ENCODE results near the gene TTR. TPM values are rescaled to one million over a fixed set of nuclear protein-coding genes. Genes with fewer than 3 reads are reported as not detected.

TTR gene
- total RNA-seq, 1 donor from 2014 or later = not detected

- FAIRE-seq = no peak
- no peak overlapping the region for H3K4me3 ChIP-seq (ENCODE audit: low read depth, low read length)
- H3K36me3 ChIP-seq (ENCODE audit: control insufficient read depth, insufficient read depth, low read length) = no peaks in the 10 kb centered on the region
- DNase-seq (ENCODE audit: low read depth) = no peak
- TF ChIP-seq CTCF (IDR thresholded peaks at IDR 0.05; ENCODE audit: insufficient read depth, low read length, severe bottlenecking) = no peak
- H3K27me3 ChIP-seq (ENCODE audit: control insufficient read depth, insufficient read depth, low read length) = no peaks in the 10 kb centered on the region
These were observed 38.9 kb downstream of the TTR start for GRCh38 chr18:31630549-31630948.

- TF ChIP-seq CTCF (IDR thresholded peaks at IDR 0.05; ENCODE audit: insufficient read depth, low read length, severe bottlenecking) = no peak
- no peak overlapping the region for H3K4me3 ChIP-seq (ENCODE audit: low read depth, low read length)
- no peak for FAIRE-seq
- H3K36me3 ChIP-seq (ENCODE audit: control insufficient read depth, insufficient read depth, low read length) = no peaks in the 10 kb centered on the region
- no peaks in the 10 kb centered on the region for H3K27me3 ChIP-seq (ENCODE audit: control insufficient read depth, insufficient read depth, low read length)
- no peak for DNase-seq (ENCODE audit: low read depth)
These were observed 39.8 kb downstream of the TTR start for GRCh38 chr18:31631526-31631925.

- Histone ChIP-seq H3K36me3 (ENCODE audit: control insufficient read depth, insufficient read depth, low read length) (no peaks in the 10 kb centered on the region), H3K27me3 (ENCODE audit: control insufficient read depth, insufficient read depth, low read length) (no peaks in the 10 kb centered on the region), H3K4me3 (ENCODE audit: low read depth, low read length) (no peak overlapping the region)
- DNase-seq (ENCODE audit: low read depth) = no peak
- no peak for TF ChIP-seq CTCF (IDR thresholded peaks at IDR 0.05; ENCODE audit: insufficient read depth, low read length, severe bottlenecking)
- no peak for FAIRE-seq
These were observed 40.7 kb downstream of the TTR start for GRCh38 chr18:31632356-31632755.

- H3K4me3 ChIP-seq (ENCODE audit: low read depth, low read length) = no peak overlapping the region
- TF ChIP-seq CTCF (IDR thresholded peaks at IDR 0.05; ENCODE audit: insufficient read depth, low read length, severe bottlenecking) = no peak
- no peaks in the 10 kb centered on the region for H3K36me3 ChIP-seq (ENCODE audit: control insufficient read depth, insufficient read depth, low read length)
- no peak for DNase-seq (ENCODE audit: low read depth)
- H3K27me3 ChIP-seq (ENCODE audit: control insufficient read depth, insufficient read depth, low read length) = no peaks in the 10 kb centered on the region
- FAIRE-seq = no peak
These were observed 42.0 kb downstream of the TTR start for GRCh38 chr18:31633392-31634330.

- Histone ChIP-seq H3K36me3 (ENCODE audit: control insufficient read depth, insufficient read depth, low read length) (no peaks in the 10 kb centered on the region), H3K4me3 (ENCODE audit: low read depth, low read length) (no peak overlapping the region), H3K27me3 (ENCODE audit: control insufficient read depth, insufficient read depth, low read length) (no peaks in the 10 kb centered on the region)
- FAIRE-seq (no peak), DNase-seq (ENCODE audit: low read depth) (no peak)
- no peak for TF ChIP-seq CTCF (IDR thresholded peaks at IDR 0.05; ENCODE audit: insufficient read depth, low read length, severe bottlenecking)
These were observed 42.6 kb downstream of the TTR start for GRCh38 chr18:31634331-31634713.
